Fibroblast of peridontal ligament (primary cell): ENCODE measurements around the gene GSTK1.
A peak's percentile ranks its signal among the peaks of the same experiment; 100 is the strongest.
"Not testable (repeated sequence)": the region's sequence is repeated elsewhere in the genome, so short reads cannot be mapped to it uniquely, and the experiment has no call there.

Experiments
- DNase-seq: peaks from one replicate; pipeline ENCODE4 v3.0.0-alpha.2; 2010; ENCODE audit errors: extremely low read depth

Gene GSTK1

GRCh38 chr7:143263266-143264195, at the start of gene GSTK1:
TSS of gene GSTK1 (plus strand) at chr7:143263441. CDS start at chr7:143263514, 73 bp downstream.
- DNase-seq, result peak; percentile 53

GRCh38 chr7:143213478-143213877, 49.8 kb upstream of the GSTK1 start:
- not testable (repeated sequence) for DNase-seq

- peak; percentile 96 for DNase-seq
Observed at GRCh38 chr7:143214789-143215679, 48.2 kb upstream of the GSTK1 start.

- peak; percentile 42 for DNase-seq
Observed at GRCh38 chr7:143216151-143216550, 47.1 kb upstream of the GSTK1 start.

GRCh38 chr7:143216686-143217085, 46.6 kb upstream of the GSTK1 start:
- DNase-seq, result no peak

- DNase-seq, result no peak
Observed at GRCh38 chr7:143217806-143218205, 45.4 kb upstream of the GSTK1 start.

GRCh38 chr7:143221286-143221685, 42.0 kb upstream of the GSTK1 start:
- DNase-seq, result no peak

- DNase-seq, result no peak
Observed at GRCh38 chr7:143221737-143222136, 41.5 kb upstream of the GSTK1 start, which contains the start of gene TAS2R40. TSS of gene TAS2R40 (plus strand) at chr7:143222037. CDS start at chr7:143222079, 42 bp downstream.

GRCh38 chr7:143222782-143223181, 40.5 kb upstream of the GSTK1 start:
- DNase-seq, result no peak

- DNase-seq, result no peak
Observed at GRCh38 chr7:143223784-143224183, 39.5 kb upstream of the GSTK1 start.

- no peak for DNase-seq
Observed at GRCh38 chr7:143225047-143225446, 38.2 kb upstream of the GSTK1 start.

- DNase-seq, result no peak
Observed at GRCh38 chr7:143227806-143228205, 35.4 kb upstream of the GSTK1 start.

- peak; percentile 30 for DNase-seq
Observed at GRCh38 chr7:143229054-143229790, 34.0 kb upstream of the GSTK1 start.

- no peak for DNase-seq
Observed at GRCh38 chr7:143230602-143231457, 32.4 kb upstream of the GSTK1 start.

GRCh38 chr7:143233816-143234532, 29.3 kb upstream of the GSTK1 start:
- DNase-seq, result no peak

GRCh38 chr7:143234533-143234875, 28.7 kb upstream of the GSTK1 start:
- DNase-seq, result no peak

- DNase-seq, result no peak
Observed at GRCh38 chr7:143235561-143235960, 27.7 kb upstream of the GSTK1 start.

GRCh38 chr7:143236408-143236990, 26.7 kb upstream of the GSTK1 start:
- no peak for DNase-seq

- no peak for DNase-seq
Observed at GRCh38 chr7:143237366-143237765, 25.9 kb upstream of the GSTK1 start.
